ENCODE data around the gene CDKN2B.

The CDKN2B gene

DNA sequence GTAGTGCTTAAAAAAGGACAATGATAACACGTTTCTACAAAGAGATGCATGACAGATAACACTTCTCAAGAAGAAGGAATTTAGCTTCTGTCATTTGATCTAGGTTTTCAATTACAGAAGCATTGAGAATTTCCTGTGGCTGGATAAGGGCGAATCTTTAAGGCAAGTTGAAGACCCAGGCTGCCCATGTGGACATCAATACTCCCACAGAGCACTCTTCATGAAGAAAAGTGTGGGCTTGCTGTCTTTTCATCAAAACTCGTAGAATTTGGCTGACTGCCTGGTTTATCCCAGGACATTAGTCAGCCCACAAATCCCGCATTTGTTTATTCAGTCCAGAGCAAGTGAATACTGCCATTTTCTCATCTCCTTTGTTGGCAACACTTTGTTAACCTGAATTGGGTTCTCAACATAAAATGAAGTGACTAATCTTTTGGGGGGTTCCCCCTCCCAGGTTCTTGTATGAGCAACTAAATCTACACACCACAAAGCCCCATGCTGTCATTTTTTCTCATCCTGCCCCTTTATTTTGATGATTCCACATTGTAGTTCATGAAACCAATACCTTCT is 43.4 kb upstream of the CDKN2B start (continued):
- TF ChIP-seq ZFP41 (tag by site-specific recombination; IDR thresholded peaks at IDR 0.05; ENCODE audit: borderline replicate concordance) = no peak
- TF ChIP-seq, protein P1, sequence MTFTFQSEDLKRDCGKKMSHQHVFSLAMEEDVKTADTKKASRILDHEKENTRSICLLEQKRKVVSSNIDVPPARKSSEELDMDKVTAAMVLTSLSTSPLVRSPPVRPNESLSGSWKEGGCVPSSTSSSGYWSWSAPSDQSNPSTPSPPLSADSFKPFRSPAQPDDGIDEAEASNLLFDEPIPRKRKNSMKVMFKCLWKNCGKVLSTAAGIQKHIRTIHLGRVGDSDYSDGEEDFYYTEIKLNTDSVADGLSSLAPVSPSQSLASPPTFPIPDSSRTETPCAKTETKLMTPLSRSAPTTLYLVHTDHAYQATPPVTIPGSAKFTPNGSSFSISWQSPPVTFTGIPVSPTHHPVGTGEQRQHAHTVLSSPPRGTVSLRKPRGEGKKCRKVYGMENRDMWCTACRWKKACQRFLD (tag by site-specific recombination; IDR thresholded peaks at IDR 0.05) = no peak
- TF ChIP-seq ZNF660 (tag by site-specific recombination; IDR thresholded peaks at IDR 0.05) = peak; percentile 90
- TF ChIP-seq, protein P2, sequence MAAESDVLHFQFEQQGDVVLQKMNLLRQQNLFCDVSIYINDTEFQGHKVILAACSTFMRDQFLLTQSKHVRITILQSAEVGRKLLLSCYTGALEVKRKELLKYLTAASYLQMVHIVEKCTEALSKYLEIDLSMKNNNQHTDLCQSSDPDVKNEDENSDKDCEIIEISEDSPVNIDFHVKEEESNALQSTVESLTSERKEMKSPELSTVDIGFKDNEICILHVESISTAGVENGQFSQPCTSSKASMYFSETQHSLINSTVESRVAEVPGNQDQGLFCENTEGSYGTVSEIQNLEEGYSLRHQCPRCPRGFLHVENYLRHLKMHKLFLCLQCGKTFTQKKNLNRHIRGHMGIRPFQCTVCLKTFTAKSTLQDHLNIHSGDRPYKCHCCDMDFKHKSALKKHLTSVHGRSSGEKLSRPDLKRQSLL (tag by site-specific recombination; IDR thresholded peaks at IDR 0.05) = no peak
- no peak for TF ChIP-seq BCL11A (tag by site-specific recombination; IDR thresholded peaks at IDR 0.05; ENCODE audit: low read depth)
- peak; percentile 66 for TF ChIP-seq ZEB2 (tag by site-specific recombination; IDR thresholded peaks at IDR 0.05)
- TF ChIP-seq REPIN1 (tag by site-specific recombination; IDR thresholded peaks at IDR 0.05; ENCODE audit: low read depth) = no peak
- TF ChIP-seq ZNF350 (tag by site-specific recombination; IDR thresholded peaks at IDR 0.05) = no peak
- TF ChIP-seq, protein P3, sequence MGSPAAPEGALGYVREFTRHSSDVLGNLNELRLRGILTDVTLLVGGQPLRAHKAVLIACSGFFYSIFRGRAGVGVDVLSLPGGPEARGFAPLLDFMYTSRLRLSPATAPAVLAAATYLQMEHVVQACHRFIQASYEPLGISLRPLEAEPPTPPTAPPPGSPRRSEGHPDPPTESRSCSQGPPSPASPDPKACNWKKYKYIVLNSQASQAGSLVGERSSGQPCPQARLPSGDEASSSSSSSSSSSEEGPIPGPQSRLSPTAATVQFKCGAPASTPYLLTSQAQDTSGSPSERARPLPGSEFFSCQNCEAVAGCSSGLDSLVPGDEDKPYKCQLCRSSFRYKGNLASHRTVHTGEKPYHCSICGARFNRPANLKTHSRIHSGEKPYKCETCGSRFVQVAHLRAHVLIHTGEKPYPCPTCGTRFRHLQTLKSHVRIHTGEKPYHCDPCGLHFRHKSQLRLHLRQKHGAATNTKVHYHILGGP (tag by site-specific recombination; IDR thresholded peaks at IDR 0.05) = no peak
- TF ChIP-seq OSR2 (tag by site-specific recombination; IDR thresholded peaks at IDR 0.05) = peak; percentile 65
- TF ChIP-seq, protein P4, sequence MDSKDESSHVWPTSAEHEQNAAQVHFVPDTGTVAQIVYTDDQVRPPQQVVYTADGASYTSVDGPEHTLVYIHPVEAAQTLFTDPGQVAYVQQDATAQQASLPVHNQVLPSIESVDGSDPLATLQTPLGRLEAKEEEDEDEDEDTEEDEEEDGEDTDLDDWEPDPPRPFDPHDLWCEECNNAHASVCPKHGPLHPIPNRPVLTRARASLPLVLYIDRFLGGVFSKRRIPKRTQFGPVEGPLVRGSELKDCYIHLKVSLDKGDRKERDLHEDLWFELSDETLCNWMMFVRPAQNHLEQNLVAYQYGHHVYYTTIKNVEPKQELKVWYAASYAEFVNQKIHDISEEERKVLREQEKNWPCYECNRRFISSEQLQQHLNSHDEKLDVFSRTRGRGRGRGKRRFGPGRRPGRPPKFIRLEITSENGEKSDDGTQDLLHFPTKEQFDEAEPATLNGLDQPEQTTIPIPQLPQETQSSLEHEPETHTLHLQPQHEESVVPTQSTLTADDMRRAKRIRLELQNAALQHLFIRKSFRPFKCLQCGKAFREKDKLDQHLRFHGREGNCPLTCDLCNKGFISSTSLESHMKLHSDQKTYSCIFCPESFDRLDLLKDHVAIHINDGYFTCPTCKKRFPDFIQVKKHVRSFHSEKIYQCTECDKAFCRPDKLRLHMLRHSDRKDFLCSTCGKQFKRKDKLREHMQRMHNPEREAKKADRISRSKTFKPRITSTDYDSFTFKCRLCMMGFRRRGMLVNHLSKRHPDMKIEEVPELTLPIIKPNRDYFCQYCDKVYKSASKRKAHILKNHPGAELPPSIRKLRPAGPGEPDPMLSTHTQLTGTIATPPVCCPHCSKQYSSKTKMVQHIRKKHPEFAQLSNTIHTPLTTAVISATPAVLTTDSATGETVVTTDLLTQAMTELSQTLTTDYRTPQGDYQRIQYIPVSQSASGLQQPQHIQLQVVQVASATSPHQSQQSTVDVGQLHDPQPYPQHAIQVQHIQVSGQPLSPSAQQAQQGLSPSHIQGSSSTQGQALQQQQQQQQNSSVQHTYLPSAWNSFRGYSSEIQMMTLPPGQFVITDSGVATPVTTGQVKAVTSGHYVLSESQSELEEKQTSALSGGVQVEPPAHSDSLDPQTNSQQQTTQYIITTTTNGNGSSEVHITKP (tag by site-specific recombination; IDR thresholded peaks at IDR 0.05) = peak; percentile 45
- 0 out of 2 replicates have a peak, but pooled peaks have one; percentile 21 for TF ChIP-seq MEIS1 (CRISPR knock-in tag; IDR thresholded peaks at IDR 0.05; ENCODE audit: borderline replicate concordance)
- TF ChIP-seq, protein P5, sequence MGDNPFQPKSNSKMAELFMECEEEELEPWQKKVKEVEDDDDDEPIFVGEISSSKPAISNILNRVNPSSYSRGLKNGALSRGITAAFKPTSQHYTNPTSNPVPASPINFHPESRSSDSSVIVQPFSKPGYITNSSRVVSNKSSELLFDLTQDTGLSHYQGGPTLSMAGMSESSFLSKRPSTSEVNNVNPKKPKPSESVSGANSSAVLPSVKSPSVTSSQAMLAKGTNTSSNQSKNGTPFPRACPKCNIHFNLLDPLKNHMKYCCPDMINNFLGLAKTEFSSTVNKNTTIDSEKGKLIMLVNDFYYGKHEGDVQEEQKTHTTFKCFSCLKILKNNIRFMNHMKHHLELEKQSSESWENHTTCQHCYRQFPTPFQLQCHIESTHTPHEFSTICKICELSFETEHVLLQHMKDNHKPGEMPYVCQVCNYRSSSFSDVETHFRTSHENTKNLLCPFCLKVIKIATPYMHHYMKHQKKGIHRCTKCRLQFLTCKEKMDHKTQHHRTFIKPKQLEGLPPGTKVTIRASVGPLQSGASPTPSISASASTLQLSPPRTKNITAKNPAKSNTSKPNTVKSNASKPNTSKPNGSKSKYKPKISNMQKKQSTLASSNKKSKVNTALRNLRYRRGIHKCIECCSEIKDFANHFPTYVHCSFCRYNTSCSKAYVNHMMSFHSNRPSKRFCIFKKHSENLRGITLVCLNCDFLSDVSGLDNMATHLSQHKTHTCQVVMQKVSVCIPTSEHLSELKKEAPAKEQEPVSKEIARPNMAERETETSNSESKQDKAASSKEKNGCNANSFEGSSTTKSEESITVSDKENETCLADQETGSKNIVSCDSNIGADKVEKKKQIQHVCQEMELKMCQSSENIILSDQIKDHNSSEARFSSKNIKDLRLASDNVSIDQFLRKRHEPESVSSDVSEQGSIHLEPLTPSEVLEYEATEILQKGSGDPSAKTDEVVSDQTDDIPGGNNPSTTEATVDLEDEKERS (tag by site-specific recombination; IDR thresholded peaks at IDR 0.05) = no peak
- TF ChIP-seq ZBTB17 (tag by site-specific recombination; IDR thresholded peaks at IDR 0.05) = peak; percentile 55
- peak; percentile 55 for TF ChIP-seq ZNF629 (tag by site-specific recombination; IDR thresholded peaks at IDR 0.05)
- TF ChIP-seq ZNF501 (tag by site-specific recombination; IDR thresholded peaks at IDR 0.05) = no peak
- TF ChIP-seq MYNN (tag by site-specific recombination; IDR thresholded peaks at IDR 0.05; ENCODE audit: borderline replicate concordance) = no peak
- TF ChIP-seq ZNF623 (tag by site-specific recombination; IDR thresholded peaks at IDR 0.05) = no peak
- no peak for TF ChIP-seq ZNF830 (tag by site-specific recombination; IDR thresholded peaks at IDR 0.05; ENCODE audit: low read depth)
- TF ChIP-seq MZF1 (tag by site-specific recombination; IDR thresholded peaks at IDR 0.05; ENCODE audit: borderline replicate concordance) = peak; percentile 25; the same call in 1 of the 2 replicates
- TF ChIP-seq ZNF837 (tag by site-specific recombination; IDR thresholded peaks at IDR 0.05) = no peak
- TF ChIP-seq ZFHX2 (tag by site-specific recombination; conservative IDR thresholded peaks at IDR 0.05) = peak; percentile 72
- 0 out of 2 replicates have a peak, but pooled peaks have one; percentile 31 for TF ChIP-seq ZBTB20 (tag by site-specific recombination; IDR thresholded peaks at IDR 0.05)
- no peak for TF ChIP-seq HOXA7 (CRISPR knock-in tag; IDR thresholded peaks at IDR 0.05; ENCODE audit: borderline replicate concordance)
- no peak for TF ChIP-seq ZNF48 (tag by site-specific recombination; IDR thresholded peaks at IDR 0.05)
- TF ChIP-seq ZNF549 (tag by site-specific recombination; IDR thresholded peaks at IDR 0.05) = 0 out of 2 replicates have a peak, but pooled peaks have one; percentile 29
- TF ChIP-seq ZNF510 (tag by site-specific recombination; IDR thresholded peaks at IDR 0.05; ENCODE audit: insufficient replicate concordance) = no peak
- no peak for TF ChIP-seq ZNF747 (tag by site-specific recombination; IDR thresholded peaks at IDR 0.05)
- 0 out of 2 replicates have a peak, but pooled peaks have one; percentile 22 for TF ChIP-seq ZNF335 (tag by site-specific recombination; conservative IDR thresholded peaks at IDR 0.05)
- 0 out of 2 replicates have a peak, but pooled peaks have one; percentile 38 for TF ChIP-seq ZNF366 (tag by site-specific recombination; conservative IDR thresholded peaks at IDR 0.05)
